ENCODE measurements around the gene GPRC5C. TPM values are rescaled to one million over a fixed set of nuclear protein-coding genes. Genes with fewer than 3 reads are reported as not detected.

GPRC5C gene
- total and polyA plus RNA-seq, 9 of the 15 experiments (the other 6 are each of a cell fraction or from before 2014, with no cell fraction given) = 0.28 to 9.0 (median 4.1) TPM

DNA sequence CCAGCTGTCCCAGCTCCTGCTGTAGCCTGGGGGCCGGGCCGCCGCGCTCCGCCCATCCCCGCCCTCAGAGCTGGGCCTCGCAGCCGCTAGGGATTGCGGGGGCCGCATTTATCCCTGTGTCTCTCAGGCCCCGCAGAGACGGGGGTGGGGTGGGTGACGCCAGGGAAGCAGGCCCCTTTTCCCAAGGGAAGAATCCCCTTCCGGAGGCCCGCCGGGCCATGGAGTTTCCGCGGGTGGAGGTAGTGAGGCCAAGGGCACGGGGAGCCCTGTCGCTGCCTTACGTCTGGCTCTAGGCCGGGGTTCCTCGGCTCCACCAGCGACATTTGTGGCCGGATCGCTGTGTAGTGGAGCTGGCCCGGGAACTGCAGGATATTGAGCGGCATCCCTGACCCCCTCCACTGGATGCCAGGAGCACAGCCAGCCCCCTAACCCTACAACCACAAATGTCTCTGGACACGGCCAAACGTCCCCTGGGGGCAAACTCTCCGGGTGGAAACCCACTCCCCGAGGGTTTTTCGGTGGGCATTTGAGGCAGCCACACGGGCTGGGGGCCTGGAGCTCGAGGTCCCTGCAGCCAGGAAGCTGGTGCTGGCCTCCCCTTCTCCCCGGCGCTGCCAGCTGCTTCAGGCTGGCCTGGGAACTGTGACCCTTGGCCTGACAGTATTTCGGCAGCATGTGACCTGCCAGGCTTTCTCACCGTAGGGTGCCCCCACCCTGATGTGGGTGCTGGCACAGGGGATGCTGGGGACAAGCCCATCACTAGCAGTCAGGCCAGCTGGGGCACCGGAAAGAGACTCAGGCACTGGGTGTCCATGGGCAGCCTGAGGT is 22.5 kb downstream of the GPRC5C start (continued):
- TF ChIP-seq USF2 (CRISPR knock-in tag; IDR thresholded peaks at IDR 0.05) (no peak), YY1 (IDR thresholded peaks at IDR 0.05; ENCODE audit: borderline replicate concordance in 1 of 3, control insufficient read depth in 1 of 3, extremely low read depth in 1 of 3, insufficient read depth in 3 of 3, insufficient read length in 1 of 3, insufficient replicate concordance in 2 of 3, low read depth in 1 of 3, low read length in 2 of 3) (no peak), ZBTB1 (CRISPR knock-in tag; IDR thresholded peaks at IDR 0.05; ENCODE audit: borderline replicate concordance, low read depth) (no peak), KAT2B (IDR thresholded peaks at IDR 0.05; ENCODE audit: low read depth, low read length) (no peak), SNRNP70 (optimal IDR thresholded peaks at IDR 0.05; ENCODE audit: low read depth, low read length) (no peak), DPF2 (IDR thresholded peaks at IDR 0.05) (no peak; the same call in 1 of the 2 replicates), ZBTB17 (CRISPR knock-in tag; IDR thresholded peaks at IDR 0.05) (0 out of 2 replicates have a peak, but pooled peaks have one; percentile 23), FOXP4 (CRISPR knock-in tag; IDR thresholded peaks at IDR 0.05; ENCODE audit: borderline replicate concordance) (peak; percentile 38; the same call in 1 of the 2 replicates), ZC3H8 (IDR thresholded peaks at IDR 0.05) (no peak), ZEB2 (IDR thresholded peaks at IDR 0.05) (no peak), KLF1 (tag; IDR thresholded peaks at IDR 0.05) (no peak), ADNP (tag; IDR thresholded peaks at IDR 0.05) (no peak), BRF2 (IDR thresholded peaks at IDR 0.05; ENCODE audit: borderline replicate concordance, insufficient read depth, insufficient read length) (no peak), PTTG1 (tag; IDR thresholded peaks at IDR 0.05; ENCODE audit: low read depth) (no peak), POLR2B (IDR thresholded peaks at IDR 0.05; ENCODE audit: low read depth, partially characterized antibody) (no peak), CREB1 (IDR thresholded peaks at IDR 0.05) (no peak), CREB1 (CRISPR knock-in tag; IDR thresholded peaks at IDR 0.05) (no peak), LARP7 (IDR thresholded peaks at IDR 0.05) (no peak), ESRRB (CRISPR knock-in tag; IDR thresholded peaks at IDR 0.05; ENCODE audit: borderline replicate concordance) (no peak), CCAR2 (IDR thresholded peaks at IDR 0.05; ENCODE audit: low read depth, low read length) (no peak), ETS2 (tag; IDR thresholded peaks at IDR 0.05; ENCODE audit: borderline replicate concordance, poor library complexity, severe bottlenecking) (no peak), CXXC5 (CRISPR knock-in tag; IDR thresholded peaks at IDR 0.05) (peak; percentile 37; the same call in 1 of the 2 replicates), SUPT5H (IDR thresholded peaks at IDR 0.05) (0 out of 2 replicates have a peak, but pooled peaks have one; percentile 21), L3MBTL2 (IDR thresholded peaks at IDR 0.05) (peak; percentile 75), RBM17 (IDR thresholded peaks at IDR 0.05; ENCODE audit: borderline replicate concordance, low read depth, low read length) (no peak), PHF21A (IDR thresholded peaks at IDR 0.05; ENCODE audit: borderline replicate concordance, low read depth) (no peak)
